Body of pancreas (tissue), 4 donors: ENCODE results near the gene TMEM222. TPM values are rescaled to one million over a fixed set of nuclear protein-coding genes. Genes with fewer than 3 reads are reported as not detected.

ENCODE experiments used
- ATAC-seq: fragments of 150-250 bp; one replicate; pipeline ENCODE4 v1.9.1; 2016
- DNase-seq, 4 donors: peaks; one replicate each; pipeline ENCODE4 v3.0.0-alpha.2; 2019
- H3K27ac ChIP-seq, 4 donors: fragments of 200-600 bp; sonication (generic); 1 replicate in 3 of 4; 2 replicates in 1 of 4; pipeline versions ENCODE4 v1.5.1 to v1.6.1; 2016 to 2019; ENCODE audit warnings: mild to moderate bottlenecking in 1 of 4, mixed read lengths in 1 of 4, moderate library complexity in 1 of 4
- H3K27me3 ChIP-seq, 2 donors: fragments of 200-600 bp; sonication (generic); one replicate each; pipeline ENCODE4 v1.6.0; 2016; ENCODE audit warnings: mild to moderate bottlenecking in 1 of 2
- H3K36me3 ChIP-seq, 2 donors: fragments of 200-600 bp; sonication (generic); replicated peaks in 1 of 2; 2 replicates each; pipeline ENCODE4 v1.5.1; 2016; ENCODE audit warnings: low read depth in 2 of 2; ENCODE audit not compliant: insufficient read depth in 1 of 2
- H3K4me1 ChIP-seq: fragments of 200-600 bp; sonication (generic); one replicate; pipeline ENCODE4 v1.6.0; 2016
- H3K4me3 ChIP-seq, 2 donors: fragments of 200-600 bp; sonication (generic); 1 replicate in 1 of 2; 2 replicates in 1 of 2; pipeline ENCODE4 v1.5.1; 2016 to 2019
- H3K9me3 ChIP-seq, 3 donors: fragments of 200-600 bp; sonication (generic); 1 replicate in 2 of 3; 2 replicates in 1 of 3; pipeline ENCODE4 v1.5.1; 2016
- POLR2A ChIP-seq, 3 donors: fragments of 450-650 bp; IDR thresholded peaks; one replicate each; pipeline ENCODE4 v1.6.1; 2016; ENCODE audit warnings: antibody characterized with exemption in 3 of 3, mild to moderate bottlenecking in 2 of 3
- WGBS, 2 donors: methylation state at CpG; one replicate each; pipeline ENCODE4 v1.1.5; 2017; 5-methylcytosine and 5-hydroxymethylcytosine counted together
- intact Hi-C: fragments of 100-400 bp; cut with DNase I; formaldehyde crosslinking; loops from one replicate; pipeline ENCODE4 v1.15.1; 2023
- total RNA-seq, 2 donors: library from RNA; depleted of rRNA; stranded (reverse); fragments of >200 nt; gene quantifications; one replicate each; pipeline ENCODE4 v1.1.0, GENCODE V29; 2016
- TF ChIP-seq, protein P1 (sequence below), 7 experiments: fragments of 450-650 bp in 4 of 7; fragments of 200-600 bp in 3 of 7; sonication (generic) in 3 of 7; IDR thresholded peaks; one replicate each; pipeline ENCODE4 v1.5.1; 2016 to 2019; ENCODE audit warnings: antibody characterized with exemption in 7 of 7

Gene TMEM222
- total RNA-seq, 2 donors from 2014 or later: 8.6 to 20.0 TPM

DNA sequence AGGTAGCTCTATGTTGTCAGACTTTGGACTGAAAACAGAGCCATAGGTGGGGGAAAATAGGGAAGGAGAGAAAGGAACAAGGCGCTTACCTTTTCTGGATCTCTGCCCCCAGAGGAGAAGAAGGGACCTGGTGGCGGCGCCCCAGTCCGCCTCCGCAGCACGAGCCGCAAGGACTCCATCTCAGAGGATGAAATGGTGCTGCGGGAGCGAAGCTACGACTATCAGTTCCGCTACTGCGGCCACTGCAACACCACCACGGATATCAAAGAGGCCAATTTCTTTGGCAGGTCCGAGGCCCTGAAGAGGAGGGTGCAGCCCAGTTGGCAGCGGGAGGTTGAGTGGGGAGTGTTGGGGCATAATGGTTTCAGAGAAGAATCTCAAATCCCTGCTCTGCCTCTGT, 18.5 kb upstream of the TMEM222 start:
- ATAC-seq (no peak), DNase-seq (no peak)
- intact Hi-C loops: no loop called here
- WGBS, 2 donors: 90 to 93% methylated on average over 15 of the region's 15 CpGs
- Histone ChIP-seq H3K4me3 (no peak overlapping the region), H3K9me3 (no peaks in the 10 kb centered on the region), H3K36me3 (peaks cover 0 to 9% of the 10 kb centered on the region in 2 donors), H3K27me3 (no peaks in the 10 kb centered on the region), H3K27ac (no peak overlapping the region), H3K4me1 (no peaks in the 10 kb centered on the region)
- TF ChIP-seq POLR2A (IDR thresholded peaks at IDR 0.05): no peak
- TF ChIP-seq, protein P1, sequence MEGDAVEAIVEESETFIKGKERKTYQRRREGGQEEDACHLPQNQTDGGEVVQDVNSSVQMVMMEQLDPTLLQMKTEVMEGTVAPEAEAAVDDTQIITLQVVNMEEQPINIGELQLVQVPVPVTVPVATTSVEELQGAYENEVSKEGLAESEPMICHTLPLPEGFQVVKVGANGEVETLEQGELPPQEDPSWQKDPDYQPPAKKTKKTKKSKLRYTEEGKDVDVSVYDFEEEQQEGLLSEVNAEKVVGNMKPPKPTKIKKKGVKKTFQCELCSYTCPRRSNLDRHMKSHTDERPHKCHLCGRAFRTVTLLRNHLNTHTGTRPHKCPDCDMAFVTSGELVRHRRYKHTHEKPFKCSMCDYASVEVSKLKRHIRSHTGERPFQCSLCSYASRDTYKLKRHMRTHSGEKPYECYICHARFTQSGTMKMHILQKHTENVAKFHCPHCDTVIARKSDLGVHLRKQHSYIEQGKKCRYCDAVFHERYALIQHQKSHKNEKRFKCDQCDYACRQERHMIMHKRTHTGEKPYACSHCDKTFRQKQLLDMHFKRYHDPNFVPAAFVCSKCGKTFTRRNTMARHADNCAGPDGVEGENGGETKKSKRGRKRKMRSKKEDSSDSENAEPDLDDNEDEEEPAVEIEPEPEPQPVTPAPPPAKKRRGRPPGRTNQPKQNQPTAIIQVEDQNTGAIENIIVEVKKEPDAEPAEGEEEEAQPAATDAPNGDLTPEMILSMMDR (IDR thresholded peaks at IDR 0.05): no peak

DNA sequence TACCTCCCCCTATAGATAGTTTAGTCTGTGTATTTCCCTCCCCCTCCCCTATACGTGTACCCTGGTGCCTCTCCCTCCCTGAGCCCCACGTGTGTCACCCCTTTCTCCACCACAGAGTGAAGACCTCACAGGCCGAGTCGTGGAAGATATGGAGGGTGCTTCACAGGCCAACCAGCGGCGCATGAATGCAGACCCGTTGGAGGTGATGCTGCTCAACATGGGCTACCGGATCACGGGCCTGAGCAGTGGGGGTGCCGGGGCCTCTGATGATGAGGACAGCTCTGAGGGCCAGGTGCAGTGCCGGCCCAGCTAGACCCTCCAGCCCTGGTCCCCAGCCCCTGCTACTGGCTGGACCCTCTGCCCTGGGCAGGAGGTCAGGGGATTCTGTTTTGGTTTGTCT, 15.9 kb upstream of the TMEM222 start:
- TF ChIP-seq POLR2A (IDR thresholded peaks at IDR 0.05): no peak
- TF ChIP-seq, protein P1 (IDR thresholded peaks at IDR 0.05): no peak
- H3K4me1 ChIP-seq: no peaks in the 10 kb centered on the region
- no peaks in the 10 kb centered on the region for H3K9me3 ChIP-seq
- intact Hi-C loops: no loop called here
- no peak overlapping the region for H3K27ac ChIP-seq
- 80 to 90% methylated on average over 7 to 11 of the region's 11 CpGs for WGBS, 2 donors
- no peaks in the 10 kb centered on the region for H3K27me3 ChIP-seq
- no peak overlapping the region for H3K4me3 ChIP-seq
- peaks cover 0 to 7% of the 10 kb centered on the region in 2 donors for H3K36me3 ChIP-seq
- DNase-seq: no peak
- no peak for ATAC-seq

DNA sequence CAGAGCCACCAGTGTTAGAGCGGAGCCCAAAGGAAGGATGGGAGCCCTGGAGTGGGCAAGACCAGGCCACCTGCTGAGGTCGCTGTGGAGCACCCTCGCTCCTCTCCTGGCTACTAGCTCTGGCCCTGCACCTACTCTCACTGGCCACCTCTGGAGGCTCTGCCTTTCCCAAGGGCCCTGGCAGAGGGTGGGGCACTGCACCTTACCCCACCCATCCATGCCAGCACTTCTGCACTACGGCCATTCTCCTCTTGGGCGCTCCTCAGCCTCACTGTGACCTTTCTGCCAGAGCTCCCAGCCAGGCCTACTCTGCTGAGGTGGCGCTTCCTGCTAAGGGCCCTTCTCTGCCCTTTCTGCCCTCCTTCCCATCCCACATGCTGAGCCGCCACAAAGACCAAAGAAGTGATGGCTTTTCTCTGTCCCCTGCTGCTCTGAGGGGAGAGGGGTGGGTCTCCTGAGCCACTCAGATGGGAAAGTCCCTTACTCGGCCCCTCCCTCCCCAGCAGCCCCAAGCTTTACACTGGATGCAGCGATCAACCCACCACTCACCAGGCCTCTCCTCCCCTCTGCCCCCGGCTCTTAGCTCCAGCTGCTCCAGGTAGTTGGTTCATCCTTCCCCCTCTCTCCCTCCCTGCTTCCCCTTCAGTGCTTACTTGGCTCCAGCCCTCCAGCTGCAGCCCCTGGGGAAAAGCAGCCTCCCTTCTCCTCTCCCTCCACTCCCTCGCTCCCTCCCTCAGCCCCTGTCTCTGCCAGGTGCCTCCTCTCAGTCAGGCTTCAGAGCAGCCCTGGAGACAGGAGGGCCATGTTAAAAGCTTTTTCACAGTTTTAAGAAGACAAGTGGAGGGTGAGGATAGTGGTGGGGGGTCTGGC, 14.8 kb upstream of the TMEM222 start:
- ATAC-seq (peak; percentile 15), DNase-seq (no peak)
- intact Hi-C loops: no loop called here
- Histone ChIP-seq H3K27ac (no peak overlapping the region), H3K9me3 (no peaks in the 10 kb centered on the region), H3K27me3 (no peaks in the 10 kb centered on the region), H3K36me3 (peaks cover 0 to 7% of the 10 kb centered on the region in 2 donors), H3K4me1 (no peaks in the 10 kb centered on the region), H3K4me3 (no peak overlapping the region)
- TF ChIP-seq, protein P1 (IDR thresholded peaks at IDR 0.05): no peak
- no peak for TF ChIP-seq POLR2A (IDR thresholded peaks at IDR 0.05)
- WGBS, 2 donors: 87 to 88% methylated on average over 8 to 11 of the region's 11 CpGs

DNA sequence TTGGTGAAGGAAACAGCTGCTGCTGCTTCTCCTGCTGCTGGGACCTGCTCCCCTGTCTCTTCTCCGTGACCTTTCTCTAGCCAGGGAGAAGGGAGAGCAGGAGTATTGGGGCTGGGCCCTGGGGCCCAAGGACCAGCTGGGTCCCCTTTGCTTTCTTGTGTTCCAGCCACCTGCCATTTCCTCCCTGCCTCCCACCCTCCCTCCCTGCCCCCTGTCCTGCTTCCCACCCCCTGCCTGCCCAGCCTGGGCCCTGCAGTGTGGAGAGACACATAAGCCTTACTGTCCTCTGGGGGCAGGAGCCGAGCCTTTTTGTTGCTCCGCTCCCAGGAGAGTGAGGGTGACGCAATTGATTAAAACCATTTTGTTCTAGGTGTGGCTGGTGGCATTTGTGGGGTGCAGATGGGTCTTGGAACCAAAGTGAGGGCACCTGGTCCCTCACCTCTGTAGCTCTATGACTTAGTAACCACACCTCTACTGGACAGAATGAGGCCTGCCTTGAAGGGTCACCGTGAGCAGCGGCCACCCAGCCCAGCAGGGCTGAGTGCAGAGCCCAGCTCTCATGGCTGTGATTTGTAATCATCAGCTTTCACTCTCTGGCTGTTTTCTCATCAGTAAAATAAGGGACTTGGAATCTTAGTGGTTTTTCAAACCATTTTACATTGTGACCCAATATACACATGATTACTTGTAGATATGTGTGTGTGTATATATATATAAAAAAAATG, 13.9 kb upstream of the TMEM222 start:
- WGBS, 2 donors: 88 to 89% methylated on average over 6 of the region's 6 CpGs
- intact Hi-C loops: no loop called here
- no peak for ATAC-seq

More for the DNA sequence above, 13.9 kb upstream of the TMEM222 start:
- Histone ChIP-seq H3K4me1 (no peaks in the 10 kb centered on the region), H3K9me3 (no peaks in the 10 kb centered on the region), H3K27ac (no peak overlapping the region), H3K27me3 (no peaks in the 10 kb centered on the region), H3K4me3 (no peak overlapping the region), H3K36me3 (peaks cover 0 to 7% of the 10 kb centered on the region in 2 donors)
- DNase-seq: no peak
- no peak for TF ChIP-seq POLR2A (IDR thresholded peaks at IDR 0.05)
- TF ChIP-seq, protein P1 (IDR thresholded peaks at IDR 0.05): no peak
